ENCODE results near the gene CRKL. TPM values are rescaled to one million over a fixed set of nuclear protein-coding genes. Genes with fewer than 3 reads are reported as not detected.

Gene CRKL
- total and polyA plus RNA-seq, 2 of the 4 experiments (the other 2 are of a cell fraction), result 20.6 to 35.5 TPM

DNA sequence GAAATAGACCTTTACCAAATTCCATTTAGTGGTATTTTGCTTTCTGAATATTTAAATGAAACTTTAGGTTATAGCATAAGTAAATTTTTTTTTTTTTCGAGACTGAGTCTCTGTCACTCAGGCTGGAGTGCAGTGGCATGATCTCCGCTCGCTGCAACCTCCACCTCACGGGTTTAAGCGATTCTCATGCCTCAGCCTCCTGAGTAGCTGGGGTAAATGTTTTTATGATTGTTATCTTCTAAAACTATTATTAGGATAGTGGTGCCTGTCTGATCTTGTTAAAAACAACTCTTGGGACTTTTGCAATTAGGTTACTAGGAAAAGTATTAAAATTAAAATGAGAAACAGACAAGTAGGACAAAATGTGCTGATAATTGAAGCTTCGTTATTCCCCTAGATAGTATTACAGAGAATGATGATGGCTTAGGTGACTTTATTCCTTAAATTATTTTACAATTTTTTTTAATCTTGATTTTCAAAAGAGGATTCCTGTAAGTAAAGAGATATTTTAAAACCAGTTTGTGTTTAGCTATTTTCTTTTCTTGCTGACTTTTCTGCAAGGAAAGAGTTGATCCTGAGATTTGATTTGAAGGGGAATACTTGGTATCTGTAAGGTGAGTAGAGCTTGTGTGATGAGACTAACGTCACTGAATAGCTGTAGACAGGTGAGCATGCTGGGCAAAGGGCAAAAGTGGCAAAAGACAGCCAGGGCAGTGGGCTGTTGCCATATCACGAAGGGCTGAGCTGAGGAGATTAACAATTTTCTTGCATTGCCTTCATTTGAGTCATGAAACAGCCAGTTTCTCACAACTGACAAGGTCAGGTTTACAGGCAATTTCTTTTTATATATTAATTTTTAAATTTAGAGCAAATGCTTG lies 20.8 kb downstream of the CRKL start:
- peaks cover 22% of the 10 kb centered on the region for H3K9me1 ChIP-seq (ENCODE audit: insufficient read depth, low read length)
- H2BK120ac ChIP-seq (ENCODE audit: low read depth, low read length), result no peak overlapping the region
- H3K9me3 ChIP-seq (ENCODE audit: control insufficient read depth, insufficient read depth, low read length), result no peaks in the 10 kb centered on the region
- H3K23ac ChIP-seq (ENCODE audit: low read depth, low read length), result no peak overlapping the region; the same call in 1 of the 2 replicates
- ChIA-PET CTCF (interaction anchor here (1.0 kb wide), 1 partner anchor 11 kb away, joined by 9 read pairs; no protein-coding TSS in a partner anchor), POLR2A (ENCODE audit: unreplicated experiment) (interaction anchor here (0.6 kb wide), 1 partner anchor 146 kb away, joined by 3 read pairs; no protein-coding TSS in a partner anchor)
- 83% methylated on average over 2 of the region's 8 CpGs; no CpG with 5 or more reads in 1 of the 2 experiments for WGBS, 2 experiments (ENCODE audit: extremely low coverage in 2 of 2, insufficient read length in 1 of 2)
- intact Hi-C loops (cut with micrococcal nuclease), result no loop called here
- BruUV-seq (replicated peaks), result no TSS peak
- H2BK15ac ChIP-seq (ENCODE audit: low read depth, low read length), result no peak overlapping the region
- H3K4me1 ChIP-seq (ENCODE audit: control insufficient read depth, insufficient read depth, low read length), result peaks cover 8% of the 10 kb centered on the region
- no peak overlapping the region for H3K4ac ChIP-seq (ENCODE audit: low read depth, low read length)
- no peak overlapping the region for H2AFZ ChIP-seq (replicated peaks; ENCODE audit: low read length, poor library complexity)
- no peak overlapping the region for H3K14ac ChIP-seq (replicated peaks; ENCODE audit: low read depth, low read length)
- no peak overlapping the region for H4K5ac ChIP-seq (ENCODE audit: low read depth, low read length)
- no peak overlapping the region for H2BK5ac ChIP-seq (ENCODE audit: low read depth, low read length, poor library complexity, severe bottlenecking)
- dilution Hi-C loops (cut with HindIII; ENCODE audit: low sequenced_read_pairs, unreplicated experiment), result no loop called here
- TF ChIP-seq, protein P1, sequence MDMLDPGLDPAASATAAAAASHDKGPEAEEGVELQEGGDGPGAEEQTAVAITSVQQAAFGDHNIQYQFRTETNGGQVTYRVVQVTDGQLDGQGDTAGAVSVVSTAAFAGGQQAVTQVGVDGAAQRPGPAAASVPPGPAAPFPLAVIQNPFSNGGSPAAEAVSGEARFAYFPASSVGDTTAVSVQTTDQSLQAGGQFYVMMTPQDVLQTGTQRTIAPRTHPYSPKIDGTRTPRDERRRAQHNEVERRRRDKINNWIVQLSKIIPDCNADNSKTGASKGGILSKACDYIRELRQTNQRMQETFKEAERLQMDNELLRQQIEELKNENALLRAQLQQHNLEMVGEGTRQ (IDR thresholded peaks at IDR 0.05; ENCODE audit: low read depth, low read length), result no peak
- TF ChIP-seq BHLHE40 (IDR thresholded peaks at IDR 0.05; ENCODE audit: low read depth, low read length) (no peak), CEBPB (IDR thresholded peaks at IDR 0.05; ENCODE audit: low read depth, low read length) (no peak), SMC3 (IDR thresholded peaks at IDR 0.05; ENCODE audit: low read depth, low read length) (no peak), POLR2A (IDR thresholded peaks at IDR 0.05; ENCODE audit: low read depth, low read length) (no peak), RCOR1 (IDR thresholded peaks at IDR 0.05; ENCODE audit: insufficient replicate concordance, low read length) (no peak), MAZ (IDR thresholded peaks at IDR 0.05; ENCODE audit: borderline replicate concordance, low read depth, low read length) (no peak)
- TF ChIP-seq, protein P2, sequence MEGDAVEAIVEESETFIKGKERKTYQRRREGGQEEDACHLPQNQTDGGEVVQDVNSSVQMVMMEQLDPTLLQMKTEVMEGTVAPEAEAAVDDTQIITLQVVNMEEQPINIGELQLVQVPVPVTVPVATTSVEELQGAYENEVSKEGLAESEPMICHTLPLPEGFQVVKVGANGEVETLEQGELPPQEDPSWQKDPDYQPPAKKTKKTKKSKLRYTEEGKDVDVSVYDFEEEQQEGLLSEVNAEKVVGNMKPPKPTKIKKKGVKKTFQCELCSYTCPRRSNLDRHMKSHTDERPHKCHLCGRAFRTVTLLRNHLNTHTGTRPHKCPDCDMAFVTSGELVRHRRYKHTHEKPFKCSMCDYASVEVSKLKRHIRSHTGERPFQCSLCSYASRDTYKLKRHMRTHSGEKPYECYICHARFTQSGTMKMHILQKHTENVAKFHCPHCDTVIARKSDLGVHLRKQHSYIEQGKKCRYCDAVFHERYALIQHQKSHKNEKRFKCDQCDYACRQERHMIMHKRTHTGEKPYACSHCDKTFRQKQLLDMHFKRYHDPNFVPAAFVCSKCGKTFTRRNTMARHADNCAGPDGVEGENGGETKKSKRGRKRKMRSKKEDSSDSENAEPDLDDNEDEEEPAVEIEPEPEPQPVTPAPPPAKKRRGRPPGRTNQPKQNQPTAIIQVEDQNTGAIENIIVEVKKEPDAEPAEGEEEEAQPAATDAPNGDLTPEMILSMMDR (conservative IDR thresholded peaks at IDR 0.05; ENCODE audit: low read depth, low read length), result no peak
- no peak overlapping the region for H4K8ac ChIP-seq (ENCODE audit: low read depth in 2 of 2, low read length in 2 of 2)
- H2AK9ac ChIP-seq (replicated peaks; ENCODE audit: low read depth, low read length, poor library complexity), result no peak overlapping the region
- H3K4me2 ChIP-seq (ENCODE audit: low read depth, low read length), result no peak overlapping the region
- H3K4me3 ChIP-seq (ENCODE audit: insufficient read depth, low read depth, low read length), result no peak overlapping the region
- no peak overlapping the region for H3K56ac ChIP-seq (ENCODE audit: extremely low read depth, insufficient read depth, low read length)
- no peak overlapping the region for H3K9ac ChIP-seq (ENCODE audit: low read depth, low read length)
- in situ Hi-C loops (cut with MboI; ENCODE audit: low sequenced_read_pairs), result no loop called here
- peaks cover 31% of the 10 kb centered on the region for H3K36me3 ChIP-seq (ENCODE audit: control insufficient read depth, insufficient read depth, low read length)
- H2BK20ac ChIP-seq (ENCODE audit: low read depth, low read length), result no peak overlapping the region
- DNase-seq, result no peak
- H3K27me3 ChIP-seq (ENCODE audit: control insufficient read depth, insufficient read depth, low read length), result no peaks in the 10 kb centered on the region
- no peak overlapping the region for H4K91ac ChIP-seq (ENCODE audit: insufficient read depth, low read depth, low read length)
- H4K20me1 ChIP-seq (ENCODE audit: insufficient read depth, low read length), result peaks cover 93% of the 10 kb centered on the region
- H3K79me1 ChIP-seq (ENCODE audit: low read depth in 1 of 2, low read length in 2 of 2), result peaks cover 12 to 66% of the 10 kb centered on the region in 2 experiments
- H3K18ac ChIP-seq (ENCODE audit: low read depth, low read length), result no peak overlapping the region
- H2AK5ac ChIP-seq (ENCODE audit: low read depth, low read length), result no peak overlapping the region
- no peak for ATAC-seq (ENCODE audit: low read depth)
- H3K27ac ChIP-seq (ENCODE audit: insufficient read depth, low read length), result no peak overlapping the region

Measured in IMR-90 (cell line).